ENCODE data around the gene ASB2. TPM values are rescaled to one million over a fixed set of nuclear protein-coding genes. Genes with fewer than 3 reads are reported as not detected.

Gene ASB2
- total and polyA plus RNA-seq, 7 experiments from 2014 or later: 0.32 to 63.1 (median 1.4) TPM; not detected in 2

DNA sequence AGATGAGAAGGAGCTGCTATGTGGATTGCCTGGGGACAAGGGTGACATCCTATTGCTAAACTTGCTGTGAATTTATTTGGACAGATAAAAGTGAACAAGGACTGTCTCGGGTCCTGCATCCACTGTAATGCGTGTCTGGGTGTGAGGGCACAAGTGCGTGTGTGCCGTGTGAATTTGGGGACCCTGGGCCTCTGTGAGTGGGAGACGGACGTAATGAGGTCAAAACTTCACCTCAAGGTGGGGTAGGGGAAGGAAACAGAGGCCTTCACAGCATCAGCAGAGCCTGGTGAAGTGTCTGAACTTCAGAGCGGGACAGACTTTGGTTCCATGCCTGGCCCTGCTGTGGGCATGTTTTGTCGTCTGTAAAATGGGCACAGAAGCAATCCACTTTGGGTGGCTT lies 14.8 kb downstream of the ASB2 start:
- no peak overlapping the region for H3K4me3 ChIP-seq (ENCODE audit: low read length)
- Mint-ChIP-seq H3K27me3 (no peaks in the 10 kb centered on the region), H3K9me3 (peaks cover 0 to 9% (median 0%) of the 10 kb centered on the region in 11 donors), H3K4me1 (peaks cover 51 to 96% (median 73%) of the 10 kb centered on the region in 7 donors), H3K27ac (peak overlapping the region in 5 of 9 donors; percentile 20 to 97 (median 52)), H3K36me3 (peaks cover 0 to 49% (median 0%) of the 10 kb centered on the region in 5 donors), H3K4me3 (peak overlapping the region in 3 of 10 donors; percentile 25 to 83 (median 68))
- H3K27ac ChIP-seq (ENCODE audit: low read depth, low read length): no peak overlapping the region
- ATAC-seq: no peak
- ChIA-PET CTCF (interaction anchor here (4.1 to 18.5 kb wide), 2 partner anchors 9 to 22 kb away, joined by 27 to 388 read pairs; no protein-coding TSS in a partner anchor), POLR2A (interaction anchor here (1.0 to 4.0 kb wide), 3 partner anchors 10 to 23 kb away, joined by 3 to 32 read pairs (median 8); no protein-coding TSS in a partner anchor)
- peaks cover 57 to 89% of the 10 kb centered on the region in 2 donors for H3K4me1 ChIP-seq (ENCODE audit: control insufficient read depth in 2 of 2, insufficient read depth in 2 of 2, low read length in 2 of 2)
- no peaks in the 10 kb centered on the region for H3K9me3 ChIP-seq (ENCODE audit: control insufficient read depth in 2 of 3, low read length in 3 of 3)
- DNase-seq: no peak
- intact Hi-C loops (cut with micrococcal nuclease): loop anchor here in 1 of 2 donors (5.0 kb wide), 1 partner anchor 121 kb away; the partner anchor contains the start of genes DDX24 and IFI27L1
- H3K27me3 ChIP-seq (ENCODE audit: control insufficient read depth in 2 of 2, insufficient read depth in 2 of 2, low read length in 2 of 2): no peaks in the 10 kb centered on the region
- H3K36me3 ChIP-seq (ENCODE audit: control insufficient read depth in 2 of 3, insufficient read depth in 3 of 3, low read length in 3 of 3): no peaks in the 10 kb centered on the region

GRCh38 chr14:93960774-93961438 lies 15.5 kb downstream of the ASB2 start:
- no peak overlapping the region for H3K27ac ChIP-seq (ENCODE audit: low read depth, low read length)
- peaks cover 0 to 42% (median 0%) of the 10 kb centered on the region in 5 donors for H3K36me3 Mint-ChIP-seq
- DNase-seq (no peak), ATAC-seq (no peak)
- H3K9me3 Mint-ChIP-seq: peaks cover 0 to 9% (median 0%) of the 10 kb centered on the region in 11 donors
- H3K4me1 ChIP-seq (ENCODE audit: control insufficient read depth in 2 of 2, insufficient read depth in 2 of 2, low read length in 2 of 2): peaks cover 61 to 90% of the 10 kb centered on the region in 2 donors
- H3K4me3 Mint-ChIP-seq: peak overlapping the region in 3 of 10 donors; percentile 77 to 87 (median 78)
- H3K4me1 Mint-ChIP-seq: peaks cover 53 to 96% (median 78%) of the 10 kb centered on the region in 7 donors
- ChIA-PET CTCF (interaction anchor here (0.9 to 18.5 kb wide), 3 partner anchors 9 to 41 kb away, joined by 4 to 388 read pairs (median 27); no protein-coding TSS in a partner anchor), POLR2A (interaction anchor here (0.9 to 4.0 kb wide), 7 partner anchors 10 to 119 kb away, joined by 3 to 32 read pairs (median 8); no protein-coding TSS in a partner anchor)
- H3K9me3 ChIP-seq (ENCODE audit: control insufficient read depth in 2 of 3, low read length in 3 of 3): no peaks in the 10 kb centered on the region
- H3K27ac Mint-ChIP-seq: peak overlapping the region in 5 of 9 donors; percentile 6 to 100 (median 85)
- intact Hi-C loops (cut with micrococcal nuclease): loop anchor here in 1 of 2 donors (5.0 kb wide), 1 partner anchor 121 kb away; the partner anchor contains the start of genes DDX24 and IFI27L1
- H3K4me3 ChIP-seq (ENCODE audit: low read length): no peak overlapping the region
- H3K27me3 Mint-ChIP-seq: no peaks in the 10 kb centered on the region
- no peaks in the 10 kb centered on the region for H3K36me3 ChIP-seq (ENCODE audit: control insufficient read depth in 2 of 3, insufficient read depth in 3 of 3, low read length in 3 of 3)
- no peaks in the 10 kb centered on the region for H3K27me3 ChIP-seq (ENCODE audit: control insufficient read depth in 2 of 2, insufficient read depth in 2 of 2, low read length in 2 of 2)

DNA sequence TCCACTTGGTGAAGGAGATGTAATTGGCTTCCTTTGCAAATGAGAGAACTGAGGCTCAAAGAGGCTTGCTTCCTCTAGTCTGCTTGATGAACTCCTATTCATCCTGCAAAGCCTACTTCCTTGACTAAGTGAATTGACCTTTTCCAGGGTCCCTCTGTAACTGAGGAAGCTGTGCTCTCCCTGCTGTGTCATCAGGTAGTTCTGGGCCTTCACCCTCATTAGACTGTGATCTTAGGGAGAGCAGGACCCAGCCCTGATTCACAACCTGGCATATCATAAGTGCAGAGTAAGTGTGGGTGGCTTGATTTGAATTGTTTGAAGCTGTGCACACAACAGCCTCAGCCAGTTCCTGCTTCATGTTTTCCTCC lies 16.3 kb downstream of the ASB2 start:
- ChIA-PET POLR2A (interaction anchor here (0.9 to 4.0 kb wide), 8 partner anchors 11 to 214 kb away, joined by 3 to 32 read pairs (median 6); partner anchors contain the start of gene PPP4R4), CTCF (interaction anchor here (0.9 to 18.5 kb wide), 3 partner anchors 10 to 41 kb away, joined by 4 to 388 read pairs (median 27); no protein-coding TSS in a partner anchor)
- no peaks in the 10 kb centered on the region for H3K27me3 Mint-ChIP-seq
- Histone ChIP-seq H3K4me1 (ENCODE audit: control insufficient read depth in 2 of 2, insufficient read depth in 2 of 2, low read length in 2 of 2) (peaks cover 70 to 98% of the 10 kb centered on the region in 2 donors), H3K36me3 (ENCODE audit: control insufficient read depth in 2 of 3, insufficient read depth in 3 of 3, low read length in 3 of 3) (no peaks in the 10 kb centered on the region), H3K27ac (ENCODE audit: low read depth, low read length) (no peak overlapping the region), H3K4me3 (ENCODE audit: low read length) (peak overlapping the region; percentile 6), H3K27me3 (ENCODE audit: control insufficient read depth in 2 of 2, insufficient read depth in 2 of 2, low read length in 2 of 2) (no peaks in the 10 kb centered on the region), H3K9me3 (ENCODE audit: control insufficient read depth in 2 of 3, low read length in 3 of 3) (no peaks in the 10 kb centered on the region)
- intact Hi-C loops (cut with micrococcal nuclease): loop anchor here in 1 of 2 donors (5.0 kb wide), 1 partner anchor 122 kb away; the partner anchor contains the start of genes DDX24 and IFI27L1
- H3K4me3 Mint-ChIP-seq: peak overlapping the region; percentile 12 to 87 (median 58)
- no peak for ATAC-seq
- peaks cover 0 to 37% (median 0%) of the 10 kb centered on the region in 5 donors for H3K36me3 Mint-ChIP-seq
- peaks cover 56 to 96% (median 86%) of the 10 kb centered on the region in 7 donors for H3K4me1 Mint-ChIP-seq
- no peak for DNase-seq
- H3K27ac Mint-ChIP-seq: peak overlapping the region; percentile 49 to 100 (median 85)
- peaks cover 0 to 6% (median 0%) of the 10 kb centered on the region in 11 donors for H3K9me3 Mint-ChIP-seq

DNA sequence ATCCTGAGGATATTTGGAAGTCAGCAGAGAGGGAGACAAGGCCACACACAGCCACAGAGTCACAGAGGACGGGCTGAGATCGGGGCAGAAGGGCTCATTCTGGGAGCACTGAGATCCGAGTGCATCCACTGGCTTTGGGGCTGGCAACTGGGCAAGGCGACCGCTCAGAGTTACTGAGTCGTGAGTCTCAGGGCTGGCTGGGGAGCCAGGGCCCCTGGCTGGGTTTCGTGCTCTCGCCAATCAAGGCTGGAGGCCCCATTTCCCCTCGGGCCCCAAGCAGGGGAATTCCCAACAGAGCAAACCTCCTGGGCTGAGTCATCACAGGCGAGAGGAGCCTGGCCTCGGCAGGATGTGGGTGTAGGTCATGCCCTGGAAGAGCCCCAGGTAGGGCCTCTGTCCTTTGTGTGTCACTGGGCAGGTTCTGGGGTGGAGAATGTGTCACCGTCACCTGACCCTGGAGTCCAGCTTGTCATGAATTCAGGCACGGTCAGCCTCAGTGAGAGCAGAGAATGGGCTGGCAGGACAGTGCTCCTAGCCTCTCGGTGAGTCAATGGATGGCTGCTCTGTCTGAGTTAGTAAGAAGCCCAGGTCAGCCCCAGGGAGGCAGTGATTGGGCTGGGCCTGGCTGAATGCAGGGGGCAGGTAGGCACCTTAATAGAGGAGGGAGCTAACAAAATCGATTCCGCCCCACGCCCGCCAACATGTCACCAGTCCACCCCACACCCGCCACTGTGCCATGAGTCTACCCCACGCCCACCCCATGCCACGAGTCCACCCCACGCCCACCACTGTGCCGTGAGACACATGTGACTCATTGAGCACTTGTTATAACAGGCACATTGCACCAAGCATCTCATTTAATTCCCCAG lies 16.9 kb downstream of the ASB2 start:
- peaks cover 63 to 96% (median 87%) of the 10 kb centered on the region in 7 donors for H3K4me1 Mint-ChIP-seq

GRCh38 chr14:93958567-93959238 lies 17.7 kb downstream of the ASB2 start:
- ChIA-PET CTCF (interaction anchor here (0.7 to 18.5 kb wide), 3 partner anchors 12 to 19 kb away, joined by 3 to 388 read pairs (median 27); no protein-coding TSS in a partner anchor), POLR2A (interaction anchor here (0.6 to 4.0 kb wide), 11 partner anchors 10 to 1321 kb away, joined by 3 to 32 read pairs (median 4); partner anchors contain the start of genes DDX24 and IFI27L1)
- H3K4me3 ChIP-seq (ENCODE audit: low read length): peak overlapping the region; percentile 23
- no peaks in the 10 kb centered on the region for H3K9me3 ChIP-seq (ENCODE audit: control insufficient read depth in 2 of 3, low read length in 3 of 3)
- intact Hi-C loops (cut with micrococcal nuclease): loop anchor here (1.0 to 5.0 kb wide), 9 partner anchors 12 to 219 kb away; partner anchors contain the start of genes DDX24 (in 1 of the 2), IFI27L1 (in 1 of the 2), OTUB2 (in 1 of the 2) and PPP4R4 (in 1 of the 2)
- peak overlapping the region; percentile 57 to 87 (median 72) for H3K4me3 Mint-ChIP-seq
- DNase-seq (no peak), ATAC-seq (no peak)
- H3K4me1 ChIP-seq (ENCODE audit: control insufficient read depth in 2 of 2, insufficient read depth in 2 of 2, low read length in 2 of 2): peaks cover 71 to 98% of the 10 kb centered on the region in 2 donors
- H3K36me3 Mint-ChIP-seq: peaks cover 0 to 36% (median 0%) of the 10 kb centered on the region in 5 donors
- no peaks in the 10 kb centered on the region for H3K36me3 ChIP-seq (ENCODE audit: control insufficient read depth in 2 of 3, insufficient read depth in 3 of 3, low read length in 3 of 3)
- peak overlapping the region; percentile 49 to 100 (median 85) for H3K27ac Mint-ChIP-seq
- H3K9me3 Mint-ChIP-seq: no peaks in the 10 kb centered on the region
- H3K27me3 Mint-ChIP-seq: no peaks in the 10 kb centered on the region
- H3K4me1 Mint-ChIP-seq: peaks cover 62 to 95% (median 85%) of the 10 kb centered on the region in 7 donors
- H3K27ac ChIP-seq (ENCODE audit: low read depth, low read length): no peak overlapping the region
- H3K27me3 ChIP-seq (ENCODE audit: control insufficient read depth in 2 of 2, insufficient read depth in 2 of 2, low read length in 2 of 2): no peaks in the 10 kb centered on the region

More for the DNA sequence above, 16.9 kb downstream of the ASB2 start:
- Histone ChIP-seq H3K4me3 (ENCODE audit: low read length) (peak overlapping the region; percentile 23), H3K27me3 (ENCODE audit: control insufficient read depth in 2 of 2, insufficient read depth in 2 of 2, low read length in 2 of 2) (no peaks in the 10 kb centered on the region), H3K27ac (ENCODE audit: low read depth, low read length) (no peak overlapping the region), H3K4me1 (ENCODE audit: control insufficient read depth in 2 of 2, insufficient read depth in 2 of 2, low read length in 2 of 2) (peaks cover 74 to 99% of the 10 kb centered on the region in 2 donors), H3K36me3 (ENCODE audit: control insufficient read depth in 2 of 3, insufficient read depth in 3 of 3, low read length in 3 of 3) (no peaks in the 10 kb centered on the region), H3K9me3 (ENCODE audit: control insufficient read depth in 2 of 3, low read length in 3 of 3) (no peaks in the 10 kb centered on the region)
- no peaks in the 10 kb centered on the region for H3K27me3 Mint-ChIP-seq
- H3K27ac Mint-ChIP-seq: peak overlapping the region; percentile 49 to 100 (median 85)
- no peaks in the 10 kb centered on the region for H3K9me3 Mint-ChIP-seq
- CTCF ChIA-PET: interaction anchor here (0.7 to 18.5 kb wide), 3 partner anchors 11 to 20 kb away, joined by 3 to 388 read pairs (median 27); no protein-coding TSS in a partner anchor
- ATAC-seq: peak; percentile 87
- intact Hi-C loops (cut with micrococcal nuclease): loop anchor here (1.0 to 5.0 kb wide), 10 partner anchors 11 to 218 kb away; partner anchors contain the start of genes DDX24 (in 2 of the 2), IFI27L1 (in 2 of the 2), OTUB2 (in 1 of the 2) and PPP4R4 (in 1 of the 2)
- peaks cover 0 to 36% (median 0%) of the 10 kb centered on the region in 5 donors for H3K36me3 Mint-ChIP-seq
- DNase-seq: peak; percentile 59 to 93 (median 76)
- POLR2A ChIA-PET: interaction anchor here (0.6 to 4.0 kb wide), 14 partner anchors 9 to 1320 kb away, joined by 3 to 32 read pairs (median 4); partner anchors contain the start of genes DDX24, IFI27L1 and PPP4R4
- peak overlapping the region; percentile 57 to 87 (median 72) for H3K4me3 Mint-ChIP-seq
